DND-41 (cell line): ENCODE measurements around the gene AMH.

Source experiments
- ATAC-seq: fragments of 200-7000 bp; cut with Tn5 transposase; 3 replicates; pipeline ENCODE4 v1.9.1; 2021; ENCODE audit warnings: low read depth; ENCODE audit not compliant: insufficient read depth
- DNase-seq: peaks from one replicate; pipeline ENCODE4 v3.0.0-alpha.2; 2020
- H2AFZ ChIP-seq: 2 replicates; pipeline ENCODE4 v1.6.0; 2012; ENCODE audit warnings: low read depth, low read length
- H3K27ac ChIP-seq: 2 replicates; pipeline ENCODE4 v1.5.1; 2012; ENCODE audit warnings: low read length, inconsistent platforms
- H3K27me3 ChIP-seq: fragments of 200-600 bp; sonication (generic); 2 replicates; pipeline ENCODE4 v1.6.0; 2012; ENCODE audit warnings: low read length, mild to moderate bottlenecking, inconsistent platforms; ENCODE audit not compliant: insufficient read depth, poor library complexity
- H3K36me3 ChIP-seq: 2 replicates; pipeline ENCODE4 v1.5.1; 2012; ENCODE audit warnings: low read length, inconsistent platforms; ENCODE audit not compliant: insufficient read depth
- H3K4me1 ChIP-seq: 2 replicates; pipeline ENCODE4 v1.5.1; 2012; ENCODE audit warnings: mild to moderate bottlenecking, low read length; ENCODE audit not compliant: insufficient read depth
- H3K4me2 ChIP-seq: 2 replicates; pipeline ENCODE4 v1.6.0; 2012; ENCODE audit warnings: mild to moderate bottlenecking, moderate library complexity, low read length, inconsistent platforms; ENCODE audit not compliant: insufficient read depth
- H3K4me3 ChIP-seq, 2 experiments: fragments of 200-600 bp in 1 of 2; shearing (Covaris generic) in 1 of 2; 2 replicates each; pipeline ENCODE4 v1.5.1; 2012 to 2016; ENCODE audit warnings: inconsistent platforms in 2 of 2, low read length in 2 of 2, mild to moderate bottlenecking in 2 of 2, low read depth in 1 of 2, moderate library complexity in 1 of 2
- H3K79me2 ChIP-seq: 2 replicates; pipeline ENCODE4 v1.6.0; 2012; ENCODE audit warnings: low read length, inconsistent platforms; ENCODE audit not compliant: insufficient read depth
- H3K9ac ChIP-seq: 2 replicates; pipeline ENCODE4 v1.6.0; 2012; ENCODE audit warnings: low read depth, mild to moderate bottlenecking, inconsistent platforms, low read length, moderate library complexity
- H3K9me3 ChIP-seq: 2 replicates; pipeline ENCODE4 v1.5.1; 2012; ENCODE audit warnings: low read length, moderate library complexity, mild to moderate bottlenecking, inconsistent platforms; ENCODE audit not compliant: insufficient read depth, severe bottlenecking
- H4K20me1 ChIP-seq: 2 replicates; pipeline ENCODE4 v1.6.0; 2012; ENCODE audit warnings: low read length; ENCODE audit not compliant: insufficient read depth
- CTCF ChIP-seq: IDR thresholded peaks from 2 replicates; pipeline ENCODE4 v1.5.1; 2012; ENCODE audit warnings: borderline replicate concordance, low read length, moderate library complexity, mild to moderate bottlenecking; ENCODE audit not compliant: poor library complexity, severe bottlenecking; ENCODE audit errors: extremely low read depth
- EZH2 ChIP-seq: IDR thresholded peaks from 3 replicates; pipeline ENCODE4 v1.6.1; 2012; ENCODE audit warnings: borderline replicate concordance, low read depth, mild to moderate bottlenecking, moderate library complexity, low read length, inconsistent platforms; ENCODE audit not compliant: severe bottlenecking

Gene AMH

GRCh38 chr19:2249880-2250765 is 1.0 kb downstream of the AMH start:
- ATAC-seq (peak; percentile 22), DNase-seq (no peak)
- Histone ChIP-seq H3K9ac (no peak overlapping the region), H2AFZ (no peak overlapping the region), H3K27me3 (no peaks in the 10 kb centered on the region), H3K4me3 (no peak overlapping the region), H3K9me3 (no peaks in the 10 kb centered on the region), H3K4me1 (no peaks in the 10 kb centered on the region), H3K36me3 (peaks cover 55% of the 10 kb centered on the region), H3K4me2 (no peak overlapping the region), H3K27ac (no peak overlapping the region), H4K20me1 (peaks cover 55% of the 10 kb centered on the region), H3K79me2 (peaks cover 13% of the 10 kb centered on the region)
- TF ChIP-seq CTCF (no peak), EZH2 (no peak)

- peaks cover 48% of the 10 kb centered on the region for H3K36me3 ChIP-seq
- ATAC-seq, result peak; percentile 6; the same call in 2 of the 3 replicates
- TF ChIP-seq CTCF, result no peak
- TF ChIP-seq EZH2, result no peak
Observed at GRCh38 chr19:2250766-2251105, 1.6 kb downstream of the AMH start.

GRCh38 chr19:2251106-2252054 is 2.3 kb downstream of the AMH start:
- no peak overlapping the region for H3K27ac ChIP-seq
- no peak for TF ChIP-seq EZH2
- TF ChIP-seq CTCF, result no peak
- no peak overlapping the region for H3K4me2 ChIP-seq
- ATAC-seq (no peak), DNase-seq (no peak)
- H3K9me3 ChIP-seq, result no peaks in the 10 kb centered on the region
- no peak overlapping the region for H3K4me3 ChIP-seq
- H3K36me3 ChIP-seq, result peaks cover 42% of the 10 kb centered on the region
- H3K79me2 ChIP-seq, result peaks cover 2% of the 10 kb centered on the region
- no peak overlapping the region for H3K9ac ChIP-seq
- peaks cover 43% of the 10 kb centered on the region for H4K20me1 ChIP-seq
- no peaks in the 10 kb centered on the region for H3K4me1 ChIP-seq
- H3K27me3 ChIP-seq, result no peaks in the 10 kb centered on the region
- no peak overlapping the region for H2AFZ ChIP-seq

More at GRCh38 chr19:2250766-2251105, 1.6 kb downstream of the AMH start:
- no peak overlapping the region for H3K27ac ChIP-seq
- no peaks in the 10 kb centered on the region for H3K4me1 ChIP-seq
- H3K4me3 ChIP-seq, result no peak overlapping the region
- no peaks in the 10 kb centered on the region for H3K27me3 ChIP-seq
- H4K20me1 ChIP-seq, result peaks cover 49% of the 10 kb centered on the region
- H3K9me3 ChIP-seq, result no peaks in the 10 kb centered on the region
- no peak overlapping the region for H2AFZ ChIP-seq
- no peak overlapping the region for H3K9ac ChIP-seq
- H3K79me2 ChIP-seq, result peaks cover 8% of the 10 kb centered on the region
- no peak for DNase-seq
- no peak overlapping the region for H3K4me2 ChIP-seq
